GM21367 (cell line): ENCODE results near the gene SPATA31E1.

Experiments
- ATAC-seq: cut with Tn5 transposase; IDR thresholded peaks from one replicate; pipeline ENCODE4 v1.9.1; 2021; ENCODE audit not compliant: unreplicated experiment

Gene SPATA31E1

GRCh38 chr9:87862536-87863268, 20.0 kb upstream of the SPATA31E1 start:
- ATAC-seq: no peak

GRCh38 chr9:87863882-87864465, 18.7 kb upstream of the SPATA31E1 start:
- ATAC-seq: no peak

- no peak for ATAC-seq
These were observed 17.8 kb upstream of the SPATA31E1 start for GRCh38 chr9:87864915-87865314.

DNA sequence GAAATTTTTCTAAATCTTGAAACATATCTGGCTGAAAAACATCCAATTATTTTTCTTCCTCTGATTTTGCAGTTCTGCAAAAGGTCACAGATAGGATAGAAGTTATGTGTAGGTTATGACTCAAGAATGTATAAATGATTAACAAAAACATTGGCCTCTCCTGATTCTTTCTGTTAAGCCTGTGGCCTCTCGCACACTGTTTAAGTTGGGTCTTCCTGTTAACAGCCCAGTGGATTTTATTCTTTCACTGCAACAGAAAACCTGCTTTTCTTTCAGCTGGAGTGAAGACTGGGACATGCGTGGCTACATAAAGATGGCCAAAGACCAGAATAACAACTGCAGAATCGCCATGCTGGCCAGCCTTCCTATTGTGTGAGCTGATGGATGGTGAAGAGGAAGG, 17.1 kb upstream of the SPATA31E1 start:
- no peak for ATAC-seq

GRCh38 chr9:87867391-87867790, 15.3 kb upstream of the SPATA31E1 start:
- ATAC-seq: no peak

GRCh38 chr9:87868175-87868574, 14.5 kb upstream of the SPATA31E1 start:
- ATAC-seq: no peak

- ATAC-seq: no peak
These were observed 14.0 kb upstream of the SPATA31E1 start for GRCh38 chr9:87868635-87869034.

DNA sequence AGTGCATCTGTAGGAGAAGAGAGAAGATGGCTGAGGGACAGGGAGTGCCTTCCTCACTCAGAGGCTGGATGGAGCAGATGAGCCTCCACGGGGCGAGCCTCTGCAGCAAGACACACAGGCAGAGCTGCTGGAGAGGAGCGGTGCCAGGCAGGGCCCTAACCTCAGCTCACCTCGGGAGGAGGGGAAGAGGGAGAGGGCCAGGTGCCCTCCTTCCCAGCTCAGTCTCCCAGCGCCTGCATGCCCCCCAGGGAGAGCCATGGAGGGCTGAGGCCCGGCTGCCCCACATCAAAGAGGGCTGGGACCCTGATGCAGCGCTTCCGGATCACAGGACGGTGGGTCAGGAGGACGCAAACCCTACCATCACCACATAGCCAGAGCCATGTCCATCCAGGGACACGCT, 13.6 kb upstream of the SPATA31E1 start:
- ATAC-seq: no peak

- ATAC-seq: no peak
These were observed 11.1 kb upstream of the SPATA31E1 start for GRCh38 chr9:87871425-87872078.

DNA sequence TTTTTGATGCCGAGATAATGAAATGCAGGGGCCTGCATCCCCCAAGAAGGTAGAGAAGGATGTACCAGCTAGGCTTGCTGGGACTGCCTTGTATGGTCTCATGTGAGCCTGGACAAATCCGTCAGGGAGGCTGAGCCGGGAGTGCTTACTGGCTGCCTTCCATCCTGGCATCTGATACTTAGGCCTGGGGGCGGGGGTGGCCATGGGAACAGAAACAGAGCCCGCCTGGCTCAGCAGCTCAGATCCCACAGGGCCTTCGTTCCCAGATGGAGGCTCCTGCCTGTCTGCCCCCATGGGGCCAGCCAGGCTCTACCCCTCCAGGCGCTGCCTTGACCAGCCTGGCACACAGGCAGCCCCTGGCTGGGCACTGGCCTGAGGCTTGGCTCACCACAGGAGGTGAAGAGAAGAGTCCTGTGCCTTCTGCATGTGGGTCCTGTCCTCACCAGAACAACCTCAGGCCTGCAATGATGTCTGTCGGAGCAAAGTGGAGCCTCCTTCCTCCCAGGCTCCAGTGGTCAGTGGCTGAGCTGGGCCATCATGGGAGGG, 10.5 kb upstream of the SPATA31E1 start:
- ATAC-seq: no peak

GRCh38 chr9:87873607-87874303, 8.9 kb upstream of the SPATA31E1 start:
- ATAC-seq: no peak

- ATAC-seq: no peak
These were observed 8.4 kb upstream of the SPATA31E1 start for GRCh38 chr9:87874304-87874623.

DNA sequence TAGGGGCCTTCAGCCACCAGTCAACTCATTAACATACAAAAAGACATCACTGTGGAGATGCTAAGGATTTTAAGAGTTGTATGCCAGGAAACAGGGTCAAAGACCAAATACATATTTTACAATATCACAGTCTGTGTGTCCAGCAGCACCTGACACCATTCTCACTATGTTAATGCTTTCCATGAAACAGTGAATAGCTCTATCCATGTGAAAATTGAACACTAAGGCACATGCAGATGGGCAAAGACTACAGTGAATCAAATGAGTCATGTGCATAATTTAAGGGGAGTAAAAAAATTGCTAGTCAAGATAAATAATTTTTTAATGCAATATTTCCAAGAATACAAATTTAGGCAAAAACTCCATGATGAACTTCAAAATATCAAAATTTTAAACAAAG, 7.6 kb upstream of the SPATA31E1 start:
- no peak for ATAC-seq

DNA sequence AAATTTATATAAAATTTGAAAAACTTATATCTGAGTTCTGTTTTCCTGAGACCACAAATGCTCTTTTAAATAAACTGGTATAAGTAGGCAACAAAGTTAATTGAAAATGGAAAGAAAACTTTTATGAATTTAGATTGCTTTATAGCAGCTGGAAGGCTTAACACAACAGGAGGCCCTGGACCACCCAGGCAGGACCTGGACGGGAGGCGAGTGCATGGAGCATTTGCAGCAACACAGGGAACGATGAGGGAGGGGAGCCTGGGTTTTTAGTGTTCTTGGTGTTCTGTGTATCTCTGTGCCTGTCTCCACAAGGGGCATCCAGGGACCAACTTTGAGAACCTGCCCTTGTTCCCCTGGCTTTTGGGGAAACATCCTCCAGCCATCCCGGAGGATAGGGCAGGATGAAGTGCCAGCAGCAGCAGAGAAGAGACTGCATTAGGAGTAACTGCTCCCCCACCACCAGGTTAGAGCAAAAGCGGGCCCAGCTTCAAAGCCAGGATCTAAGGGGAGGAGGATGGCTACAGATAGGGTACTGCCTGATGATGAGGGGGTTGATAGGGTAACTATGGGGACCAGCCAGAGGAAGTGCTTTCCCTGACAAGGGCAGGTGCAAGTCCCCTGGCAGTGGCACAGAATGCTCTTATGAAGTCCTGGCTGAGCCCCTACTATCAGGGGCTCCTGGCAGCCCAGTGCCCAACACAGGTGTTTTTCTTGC, 6.7 kb upstream of the SPATA31E1 start:
- ATAC-seq: no peak

- no peak for ATAC-seq
These were observed 6.0 kb upstream of the SPATA31E1 start for GRCh38 chr9:87876708-87877107.

GRCh38 chr9:87878989-87879511, 3.6 kb upstream of the SPATA31E1 start:
- no peak for ATAC-seq

- ATAC-seq: no peak
These were observed 2.6 kb upstream of the SPATA31E1 start for GRCh38 chr9:87880116-87880515.

DNA sequence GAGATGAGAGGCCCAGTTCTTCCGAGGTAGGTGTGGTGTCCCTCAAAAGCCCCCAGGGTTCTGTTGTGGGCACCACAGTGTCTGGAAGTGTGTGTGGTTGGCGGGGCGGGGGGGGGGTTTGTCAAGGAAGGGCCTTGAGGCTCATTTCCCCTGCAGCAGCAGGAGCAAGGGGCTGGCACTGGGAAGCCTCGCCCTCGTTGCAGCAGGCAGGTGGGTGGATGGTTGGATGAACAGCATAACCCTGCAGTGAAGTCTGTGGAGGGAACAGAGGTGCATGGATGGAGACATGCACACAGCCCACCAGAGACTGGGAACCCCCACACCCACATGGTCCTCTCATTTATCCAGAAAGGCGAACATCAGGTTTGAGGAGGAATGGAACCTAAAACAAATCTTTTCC, 2.0 kb upstream of the SPATA31E1 start:
- no peak for ATAC-seq

GRCh38 chr9:87883274-87883673, 597 bp downstream of the SPATA31E1 start:
- ATAC-seq: no peak

GRCh38 chr9:87883990-87884389, 1.3 kb downstream of the SPATA31E1 start:
- no peak for ATAC-seq
